H7 (cell line): ENCODE results near the gene PRKG1. TPM values are rescaled to one million over a fixed set of nuclear protein-coding genes. Genes with fewer than 3 reads are reported as not detected.

Source experiments
- DNase-seq: peaks from one replicate; pipeline ENCODE4 v3.0.0; 2012
- H3K27me3 ChIP-seq: 2 replicates; pipeline ENCODE4 v1.6.0; 2011; ENCODE audit warnings: mild to moderate bottlenecking, low read length; ENCODE audit not compliant: control insufficient read depth, insufficient read depth
- H3K36me3 ChIP-seq: replicated peaks from 2 replicates; pipeline ENCODE4 v1.5.1; 2011; ENCODE audit warnings: low read length; ENCODE audit not compliant: control insufficient read depth, insufficient read depth
- H3K4me3 ChIP-seq: 2 replicates; pipeline ENCODE4 v1.5.1; 2011; ENCODE audit warnings: low read depth, mild to moderate bottlenecking, control low read depth, low read length, moderate library complexity; ENCODE audit not compliant: insufficient read depth
- total RNA-seq: library from RNA; depleted of rRNA; stranded (reverse); fragments of >200 nt; shearing (Covaris generic); gene quantifications from 2 replicates; pipeline ENCODE4 v1.2.3, GENCODE V29; 2014

Gene PRKG1
- total RNA-seq, 1 experiment from 2014 or later: 7.3 TPM

- no peak for DNase-seq
- Histone ChIP-seq H3K27me3 (no peaks in the 10 kb centered on the region), H3K36me3 (no peaks in the 10 kb centered on the region), H3K4me3 (no peak overlapping the region)
These were observed 758.5 kb downstream of the PRKG1 start for GRCh38 chr10:51832652-51833383.

GRCh38 chr10:51834548-51834947 is 760.3 kb downstream of the PRKG1 start:
- no peak overlapping the region for H3K4me3 ChIP-seq
- no peaks in the 10 kb centered on the region for H3K27me3 ChIP-seq
- H3K36me3 ChIP-seq: no peaks in the 10 kb centered on the region
- no peak for DNase-seq

GRCh38 chr10:51838471-51838870 is 764.2 kb downstream of the PRKG1 start:
- Histone ChIP-seq H3K27me3 (no peaks in the 10 kb centered on the region), H3K36me3 (no peaks in the 10 kb centered on the region), H3K4me3 (no peak overlapping the region)
- DNase-seq: no peak

- no peak overlapping the region for H3K4me3 ChIP-seq
- H3K27me3 ChIP-seq: no peaks in the 10 kb centered on the region
- no peaks in the 10 kb centered on the region for H3K36me3 ChIP-seq
- no peak for DNase-seq
These were observed 769.7 kb downstream of the PRKG1 start for GRCh38 chr10:51843966-51844365.

GRCh38 chr10:51846856-51847506 is 772.7 kb downstream of the PRKG1 start:
- Histone ChIP-seq H3K27me3 (no peaks in the 10 kb centered on the region), H3K4me3 (no peak overlapping the region), H3K36me3 (no peaks in the 10 kb centered on the region)
- no peak for DNase-seq

GRCh38 chr10:51852297-51852696 is 778.0 kb downstream of the PRKG1 start:
- H3K27me3 ChIP-seq: no peaks in the 10 kb centered on the region; the same call in 1 of the 2 replicates
- no peak overlapping the region for H3K4me3 ChIP-seq
- H3K36me3 ChIP-seq: no peaks in the 10 kb centered on the region
- DNase-seq: no peak

GRCh38 chr10:51857305-51857704 is 783.0 kb downstream of the PRKG1 start:
- H3K4me3 ChIP-seq: no peak overlapping the region
- H3K36me3 ChIP-seq: no peaks in the 10 kb centered on the region
- DNase-seq: peak; percentile 3
- H3K27me3 ChIP-seq: no peaks in the 10 kb centered on the region; the same call in 1 of the 2 replicates

GRCh38 chr10:51860257-51860656 is 786.0 kb downstream of the PRKG1 start:
- no peak for DNase-seq
- no peaks in the 10 kb centered on the region for H3K36me3 ChIP-seq
- H3K4me3 ChIP-seq: no peak overlapping the region
- no peaks in the 10 kb centered on the region; the same call in 1 of the 2 replicates for H3K27me3 ChIP-seq

- Histone ChIP-seq H3K36me3 (no peaks in the 10 kb centered on the region), H3K4me3 (no peak overlapping the region), H3K27me3 (no peaks in the 10 kb centered on the region; the same call in 1 of the 2 replicates)
- no peak for DNase-seq
These were observed 786.8 kb downstream of the PRKG1 start for GRCh38 chr10:51861051-51861450.

- no peak for DNase-seq
- H3K4me3 ChIP-seq: no peak overlapping the region
- no peaks in the 10 kb centered on the region for H3K36me3 ChIP-seq
- H3K27me3 ChIP-seq: no peaks in the 10 kb centered on the region; the same call in 1 of the 2 replicates
These were observed 787.4 kb downstream of the PRKG1 start for GRCh38 chr10:51861731-51862130.

- no peak overlapping the region for H3K4me3 ChIP-seq
- no peaks in the 10 kb centered on the region for H3K36me3 ChIP-seq
- H3K27me3 ChIP-seq: no peaks in the 10 kb centered on the region; the same call in 1 of the 2 replicates
- no peak for DNase-seq
These were observed 787.9 kb downstream of the PRKG1 start for GRCh38 chr10:51862149-51862548.

- no peak for DNase-seq
- Histone ChIP-seq H3K27me3 (no peaks in the 10 kb centered on the region; the same call in 1 of the 2 replicates), H3K4me3 (no peak overlapping the region), H3K36me3 (no peaks in the 10 kb centered on the region)
These were observed 793.7 kb downstream of the PRKG1 start for GRCh38 chr10:51867956-51868355.

- DNase-seq: no peak
- Histone ChIP-seq H3K36me3 (no peaks in the 10 kb centered on the region), H3K4me3 (no peak overlapping the region), H3K27me3 (no peaks in the 10 kb centered on the region)
These were observed 799.8 kb downstream of the PRKG1 start for GRCh38 chr10:51874131-51874530.

GRCh38 chr10:51875610-51876009 is 801.3 kb downstream of the PRKG1 start:
- no peak overlapping the region for H3K4me3 ChIP-seq
- no peak for DNase-seq
- H3K27me3 ChIP-seq: no peaks in the 10 kb centered on the region
- no peaks in the 10 kb centered on the region for H3K36me3 ChIP-seq

- Histone ChIP-seq H3K36me3 (no peaks in the 10 kb centered on the region), H3K27me3 (no peaks in the 10 kb centered on the region), H3K4me3 (no peak overlapping the region)
- DNase-seq: no peak
These were observed 802.2 kb downstream of the PRKG1 start for GRCh38 chr10:51876503-51876902.
